HepG2 (cell line): Measurements from ENCODE around the gene SLCO4A1. TPM values are rescaled to one million over a fixed set of nuclear protein-coding genes. Genes with fewer than 3 reads are reported as not detected.

ENCODE experiments used
- AFF4 ChIP-seq: sonication (generic); formaldehyde crosslinking; IDR thresholded peaks from 2 replicates; pipeline ENCODE4 v1.4.0; 2020; ENCODE audit warnings: missing genetic modification reagents
- CENPX ChIP-seq: sonication (generic); formaldehyde crosslinking; IDR thresholded peaks from 2 replicates; pipeline ENCODE4 v1.9.0; 2021; ENCODE audit warnings: mild to moderate bottlenecking, missing genetic modification reagents, moderate library complexity
- ELF1 ChIP-seq: sonication (generic); formaldehyde crosslinking; IDR thresholded peaks from 2 replicates; pipeline ENCODE4 v1.4.0; 2020; ENCODE audit warnings: missing genetic modification reagents
- FOSL1 ChIP-seq: sonication (generic); formaldehyde crosslinking; IDR thresholded peaks from 2 replicates; pipeline ENCODE4 v1.9.0; 2021; ENCODE audit warnings: missing genetic modification reagents, borderline replicate concordance
- HIC2 ChIP-seq: sonication (generic); formaldehyde crosslinking; IDR thresholded peaks from 2 replicates; pipeline ENCODE4 v1.9.0; 2022; ENCODE audit warnings: low read depth, missing genetic modification reagents
- KDM3A ChIP-seq: IDR thresholded peaks from 2 replicates; pipeline ENCODE4 v1.6.1; 2018; ENCODE audit warnings: low read depth, missing compliant biosample characterization
- MYPOP ChIP-seq: sonication (generic); formaldehyde crosslinking; IDR thresholded peaks from 2 replicates; pipeline ENCODE4 v1.8.1; 2023; ENCODE audit warnings: mild to moderate bottlenecking, moderate library complexity, missing genetic modification reagents
- PRDM4 ChIP-seq: sonication (generic); formaldehyde crosslinking; IDR thresholded peaks from 2 replicates; pipeline ENCODE4 v1.9.0; 2021; ENCODE audit warnings: missing genetic modification reagents, borderline replicate concordance
- SMAD3 ChIP-seq: sonication (generic); formaldehyde crosslinking; IDR thresholded peaks from 2 replicates; pipeline ENCODE4 v1.4.0; 2020; ENCODE audit warnings: missing genetic modification reagents
- THAP9 ChIP-seq: sonication (generic); formaldehyde crosslinking; IDR thresholded peaks from 2 replicates; pipeline ENCODE4; 2020; ENCODE audit warnings: missing genetic modification reagents, mild to moderate bottlenecking, borderline replicate concordance
- TRIM24 ChIP-seq: sonication (generic); formaldehyde crosslinking; IDR thresholded peaks from 2 replicates; pipeline ENCODE4 v1.8.0; 2022; ENCODE audit warnings: mild to moderate bottlenecking, missing genetic modification reagents
- ZNF513 ChIP-seq: sonication (generic); formaldehyde crosslinking; conservative IDR thresholded peaks from 2 replicates; pipeline ENCODE4 v1.5.0; 2020; ENCODE audit warnings: missing genetic modification reagents
- ZNF780A ChIP-seq: sonication (generic); formaldehyde crosslinking; IDR thresholded peaks from 2 replicates; pipeline ENCODE4 v1.8.0; 2022; ENCODE audit warnings: mild to moderate bottlenecking, missing genetic modification reagents, moderate library complexity
- ZNF879 ChIP-seq: sonication (generic); formaldehyde crosslinking; IDR thresholded peaks from 2 replicates; pipeline ENCODE4 v1.8.1; 2023; ENCODE audit warnings: missing genetic modification reagents
- polyA plus RNA-seq, 8 experiments: library from polyadenylated mRNA; depleted of rRNA in 3 of 8; stranded (reverse) in 7 of 8; unstranded in 1 of 8; fragments of >200 nt; fragmentation: Illumina TruSeq in 4 of 8; extraction: Trizol in 4 of 8; gene quantifications; 2 replicates each; pipeline versions ENCODE4 v1.2.1 to v1.2.3, GENCODE V29; 2011 to 2016; ENCODE audit warnings: low read depth in 4 of 8, missing spikeins in 1 of 8, mixed read lengths in 1 of 8; ENCODE audit not compliant: insufficient read depth in 1 of 8
- total RNA-seq, 5 experiments: library from RNA; depleted of rRNA; stranded (reverse); fragments of >200 nt; fragmentation: Illumina TruSeq; extraction: Trizol; gene quantifications; 2 replicates each; pipeline ENCODE4 v1.2.3, GENCODE V29; 2016; ENCODE audit warnings: low read depth in 1 of 5

Gene SLCO4A1
- total and polyA plus RNA-seq, 2 of the 13 experiments (the other 11 are each of a cell fraction or from before 2014, with no cell fraction given) = 55.5 to 112 TPM

- TF ChIP-seq AFF4 (CRISPR knock-in tag) = no peak
- TF ChIP-seq KDM3A (CRISPR knock-in tag) = no peak
- TF ChIP-seq FOSL1 (CRISPR knock-in tag) = no peak
- TF ChIP-seq TRIM24 (CRISPR knock-in tag) = no peak
- no peak for TF ChIP-seq SMAD3
- no peak for TF ChIP-seq MYPOP (CRISPR knock-in tag)
- no peak for TF ChIP-seq CENPX (CRISPR knock-in tag)
- TF ChIP-seq ZNF513 (CRISPR knock-in tag) = no peak
- TF ChIP-seq ZNF879 = no peak
- no peak for TF ChIP-seq PRDM4
- no peak for TF ChIP-seq ELF1
- TF ChIP-seq THAP9 = no peak
- TF ChIP-seq HIC2 = no peak; the same call in 1 of the 2 replicates
- TF ChIP-seq ZNF780A (CRISPR knock-in tag) = no peak
Observed at GRCh38 chr20:62624719-62625453, 17.4 kb upstream of the SLCO4A1 start (continued).
